ENCODE results near the gene CCDC89. TPM values are rescaled to one million over a fixed set of nuclear protein-coding genes. Genes with fewer than 3 reads are reported as not detected.

CCDC89 gene
- total and polyA plus RNA-seq, 9 of the 15 experiments (the other 6 are each of a cell fraction or from before 2014, with no cell fraction given): 0.07 to 0.09 TPM; not detected in 7

DNA sequence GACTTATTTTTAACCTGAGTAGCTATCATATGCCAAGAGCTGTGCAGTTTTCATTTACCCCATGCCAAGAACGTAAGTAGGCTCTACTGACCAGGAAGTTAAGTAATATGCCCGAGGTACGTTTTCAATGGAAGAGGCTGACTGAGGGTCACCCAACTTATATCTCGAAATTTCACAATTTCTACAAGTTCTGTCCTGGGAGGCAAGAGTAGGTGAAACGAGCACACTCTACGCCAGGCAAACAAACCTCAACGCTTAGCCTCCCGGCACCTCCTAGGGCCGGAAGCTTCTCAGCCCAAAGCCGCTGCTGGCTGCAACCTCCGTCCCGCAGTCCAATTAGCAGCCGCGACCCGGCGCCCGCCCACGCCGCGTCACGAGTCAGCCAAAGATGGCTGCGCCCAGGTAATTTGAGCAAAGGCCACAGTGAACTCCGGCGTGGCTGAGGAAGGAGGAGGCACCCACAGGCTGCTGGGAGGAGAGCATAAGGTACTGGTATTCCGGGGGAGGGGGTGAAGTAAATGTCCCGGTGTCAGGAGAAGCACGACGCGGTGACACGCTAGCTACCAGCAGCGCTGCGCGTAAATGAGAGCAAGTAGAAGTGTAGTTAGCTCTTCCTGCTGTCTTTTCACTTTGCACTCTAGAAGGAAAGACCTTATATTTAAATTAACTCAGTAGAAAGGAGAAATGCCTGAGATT is 38.2 kb downstream of the CCDC89 start, which contains the start of gene TMEM126A (continued):
- TF ChIP-seq SMARCC2 (IDR thresholded peaks at IDR 0.05; ENCODE audit: low read depth) (no peak), ZNF253 (CRISPR knock-in tag; conservative IDR thresholded peaks at IDR 0.05) (no peak), MEF2A (IDR thresholded peaks at IDR 0.05; ENCODE audit: control insufficient read depth, low read depth, low read length) (no peak), MTF1 (CRISPR knock-in tag; IDR thresholded peaks at IDR 0.05; ENCODE audit: borderline replicate concordance) (no peak), SRSF7 (optimal IDR thresholded peaks at IDR 0.05; ENCODE audit: low read depth, low read length) (no peak), KAT8 (IDR thresholded peaks at IDR 0.05; ENCODE audit: low read depth) (no peak), RAD51 (IDR thresholded peaks at IDR 0.05; ENCODE audit: borderline replicate concordance, low read depth) (peak; percentile 58; the same call in 1 of the 2 replicates), IRF2 (CRISPR knock-in tag; IDR thresholded peaks at IDR 0.05) (no peak), SREBF2 (CRISPR knock-in tag; IDR thresholded peaks at IDR 0.05) (no peak), SMARCE1 (IDR thresholded peaks at IDR 0.05) (no peak), ZBTB17 (CRISPR knock-in tag; IDR thresholded peaks at IDR 0.05) (0 out of 2 replicates have a peak, but pooled peaks have one; percentile 34), MTA3 (IDR thresholded peaks at IDR 0.05; ENCODE audit: borderline replicate concordance) (0 out of 2 replicates have a peak, but pooled peaks have one; percentile 55), MIER1 (IDR thresholded peaks at IDR 0.05; ENCODE audit: low read depth) (no peak), TEAD1 (CRISPR knock-in tag; IDR thresholded peaks at IDR 0.05) (peak in 1 of 2 experiments; percentile 72; a peak in 1 of 4 replicates), ZNF124 (CRISPR knock-in tag; IDR thresholded peaks at IDR 0.05) (no peak)
- TF ChIP-seq, protein P1, sequence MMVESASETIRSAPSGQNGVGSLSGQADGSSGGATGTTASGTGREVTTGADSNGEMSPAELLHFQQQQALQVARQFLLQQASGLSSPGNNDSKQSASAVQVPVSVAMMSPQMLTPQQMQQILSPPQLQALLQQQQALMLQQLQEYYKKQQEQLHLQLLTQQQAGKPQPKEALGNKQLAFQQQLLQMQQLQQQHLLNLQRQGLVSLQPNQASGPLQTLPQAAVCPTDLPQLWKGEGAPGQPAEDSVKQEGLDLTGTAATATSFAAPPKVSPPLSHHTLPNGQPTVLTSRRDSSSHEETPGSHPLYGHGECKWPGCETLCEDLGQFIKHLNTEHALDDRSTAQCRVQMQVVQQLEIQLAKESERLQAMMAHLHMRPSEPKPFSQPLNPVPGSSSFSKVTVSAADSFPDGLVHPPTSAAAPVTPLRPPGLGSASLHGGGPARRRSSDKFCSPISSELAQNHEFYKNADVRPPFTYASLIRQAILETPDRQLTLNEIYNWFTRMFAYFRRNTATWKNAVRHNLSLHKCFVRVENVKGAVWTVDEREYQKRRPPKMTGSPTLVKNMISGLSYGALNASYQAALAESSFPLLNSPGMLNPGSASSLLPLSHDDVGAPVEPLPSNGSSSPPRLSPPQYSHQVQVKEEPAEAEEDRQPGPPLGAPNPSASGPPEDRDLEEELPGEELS (CRISPR knock-in tag; IDR thresholded peaks at IDR 0.05; ENCODE audit: borderline replicate concordance): no peak; the same call in 1 of the 2 replicates
- TF ChIP-seq, protein P2, sequence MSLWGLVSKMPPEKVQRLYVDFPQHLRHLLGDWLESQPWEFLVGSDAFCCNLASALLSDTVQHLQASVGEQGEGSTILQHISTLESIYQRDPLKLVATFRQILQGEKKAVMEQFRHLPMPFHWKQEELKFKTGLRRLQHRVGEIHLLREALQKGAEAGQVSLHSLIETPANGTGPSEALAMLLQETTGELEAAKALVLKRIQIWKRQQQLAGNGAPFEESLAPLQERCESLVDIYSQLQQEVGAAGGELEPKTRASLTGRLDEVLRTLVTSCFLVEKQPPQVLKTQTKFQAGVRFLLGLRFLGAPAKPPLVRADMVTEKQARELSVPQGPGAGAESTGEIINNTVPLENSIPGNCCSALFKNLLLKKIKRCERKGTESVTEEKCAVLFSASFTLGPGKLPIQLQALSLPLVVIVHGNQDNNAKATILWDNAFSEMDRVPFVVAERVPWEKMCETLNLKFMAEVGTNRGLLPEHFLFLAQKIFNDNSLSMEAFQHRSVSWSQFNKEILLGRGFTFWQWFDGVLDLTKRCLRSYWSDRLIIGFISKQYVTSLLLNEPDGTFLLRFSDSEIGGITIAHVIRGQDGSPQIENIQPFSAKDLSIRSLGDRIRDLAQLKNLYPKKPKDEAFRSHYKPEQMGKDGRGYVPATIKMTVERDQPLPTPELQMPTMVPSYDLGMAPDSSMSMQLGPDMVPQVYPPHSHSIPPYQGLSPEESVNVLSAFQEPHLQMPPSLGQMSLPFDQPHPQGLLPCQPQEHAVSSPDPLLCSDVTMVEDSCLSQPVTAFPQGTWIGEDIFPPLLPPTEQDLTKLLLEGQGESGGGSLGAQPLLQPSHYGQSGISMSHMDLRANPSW (CRISPR knock-in tag; IDR thresholded peaks at IDR 0.05): no peak
- TF ChIP-seq, protein P3, sequence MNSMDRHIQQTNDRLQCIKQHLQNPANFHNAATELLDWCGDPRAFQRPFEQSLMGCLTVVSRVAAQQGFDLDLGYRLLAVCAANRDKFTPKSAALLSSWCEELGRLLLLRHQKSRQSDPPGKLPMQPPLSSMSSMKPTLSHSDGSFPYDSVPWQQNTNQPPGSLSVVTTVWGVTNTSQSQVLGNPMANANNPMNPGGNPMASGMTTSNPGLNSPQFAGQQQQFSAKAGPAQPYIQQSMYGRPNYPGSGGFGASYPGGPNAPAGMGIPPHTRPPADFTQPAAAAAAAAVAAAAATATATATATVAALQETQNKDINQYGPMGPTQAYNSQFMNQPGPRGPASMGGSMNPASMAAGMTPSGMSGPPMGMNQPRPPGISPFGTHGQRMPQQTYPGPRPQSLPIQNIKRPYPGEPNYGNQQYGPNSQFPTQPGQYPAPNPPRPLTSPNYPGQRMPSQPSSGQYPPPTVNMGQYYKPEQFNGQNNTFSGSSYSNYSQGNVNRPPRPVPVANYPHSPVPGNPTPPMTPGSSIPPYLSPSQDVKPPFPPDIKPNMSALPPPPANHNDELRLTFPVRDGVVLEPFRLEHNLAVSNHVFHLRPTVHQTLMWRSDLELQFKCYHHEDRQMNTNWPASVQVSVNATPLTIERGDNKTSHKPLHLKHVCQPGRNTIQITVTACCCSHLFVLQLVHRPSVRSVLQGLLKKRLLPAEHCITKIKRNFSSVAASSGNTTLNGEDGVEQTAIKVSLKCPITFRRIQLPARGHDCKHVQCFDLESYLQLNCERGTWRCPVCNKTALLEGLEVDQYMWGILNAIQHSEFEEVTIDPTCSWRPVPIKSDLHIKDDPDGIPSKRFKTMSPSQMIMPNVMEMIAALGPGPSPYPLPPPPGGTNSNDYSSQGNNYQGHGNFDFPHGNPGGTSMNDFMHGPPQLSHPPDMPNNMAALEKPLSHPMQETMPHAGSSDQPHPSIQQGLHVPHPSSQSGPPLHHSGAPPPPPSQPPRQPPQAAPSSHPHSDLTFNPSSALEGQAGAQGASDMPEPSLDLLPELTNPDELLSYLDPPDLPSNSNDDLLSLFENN (IDR thresholded peaks at IDR 0.05; ENCODE audit: low read depth in 2 of 2, low read length in 2 of 2): no peak
- TF ChIP-seq, protein P4, sequence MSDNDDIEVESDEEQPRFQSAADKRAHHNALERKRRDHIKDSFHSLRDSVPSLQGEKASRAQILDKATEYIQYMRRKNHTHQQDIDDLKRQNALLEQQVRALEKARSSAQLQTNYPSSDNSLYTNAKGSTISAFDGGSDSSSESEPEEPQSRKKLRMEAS (CRISPR knock-in tag; IDR thresholded peaks at IDR 0.05): peak; percentile 69
